ENCODE results near the gene SLC9A6. TPM values are rescaled to one million over a fixed set of nuclear protein-coding genes. Genes with fewer than 3 reads are reported as not detected.
A peak's percentile ranks its signal among the peaks of the same experiment; 100 is the strongest.

The SLC9A6 gene
- total and polyA plus RNA-seq, 9 of the 15 experiments (the other 6 are each of a cell fraction or from before 2014, with no cell fraction given), result 3.7 to 13.9 (median 9.9) TPM

DNA sequence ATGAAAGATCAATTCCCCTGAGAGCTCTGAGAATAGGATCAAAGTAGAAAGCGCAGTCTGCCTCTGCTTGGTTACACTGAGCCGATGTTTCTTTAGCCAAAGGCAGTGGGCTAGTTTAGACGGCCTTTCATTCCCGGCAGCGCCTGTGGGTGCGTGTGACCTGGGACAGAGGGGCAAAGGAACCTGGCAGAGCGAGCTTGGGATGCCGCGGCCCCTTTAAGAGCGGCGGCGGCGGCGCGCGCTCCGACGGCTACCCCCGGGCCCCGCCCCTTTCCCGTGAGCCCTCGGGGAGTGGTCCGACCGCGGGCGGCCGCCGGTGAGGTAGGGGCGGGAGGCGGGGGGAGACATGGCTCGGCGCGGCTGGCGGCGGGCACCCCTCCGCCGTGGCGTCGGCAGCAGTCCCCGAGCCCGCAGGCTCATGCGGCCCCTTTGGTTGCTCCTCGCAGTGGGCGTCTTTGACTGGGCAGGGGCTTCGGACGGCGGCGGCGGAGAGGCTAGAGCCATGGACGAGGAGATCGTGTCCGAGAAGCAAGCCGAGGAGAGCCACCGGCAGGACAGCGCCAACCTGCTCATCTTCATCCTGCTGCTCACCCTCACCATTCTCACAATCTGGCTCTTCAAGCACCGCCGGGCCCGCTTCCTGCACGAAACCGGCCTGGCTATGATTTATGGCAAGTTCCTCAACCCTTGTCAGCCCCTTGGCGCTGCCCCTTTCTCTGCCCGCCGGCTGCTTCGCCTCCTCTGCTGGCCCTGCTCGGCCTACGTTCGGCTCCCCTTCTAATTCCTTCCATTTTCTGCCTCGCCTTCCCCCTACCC, at the start of gene SLC9A6 (continued):
- TF ChIP-seq ILF3 (IDR thresholded peaks at IDR 0.05; ENCODE audit: borderline replicate concordance) (no peak), ZNF584 (CRISPR knock-in tag; IDR thresholded peaks at IDR 0.05; ENCODE audit: low read depth) (no peak), ZNF217 (CRISPR knock-in tag; IDR thresholded peaks at IDR 0.05) (no peak), CHD2 (IDR thresholded peaks at IDR 0.05; ENCODE audit: low read depth, low read length) (no peak), RBM14 (IDR thresholded peaks at IDR 0.05; ENCODE audit: borderline replicate concordance, insufficient read depth, low read depth, low read length) (no peak), TRIM24 (IDR thresholded peaks at IDR 0.05) (no peak), ZNF384 (IDR thresholded peaks at IDR 0.05; ENCODE audit: low read depth, low read length) (no peak), ZNF75A (CRISPR knock-in tag; IDR thresholded peaks at IDR 0.05) (no peak), HOXB6 (CRISPR knock-in tag; IDR thresholded peaks at IDR 0.05; ENCODE audit: borderline replicate concordance) (no peak), HLTF (IDR thresholded peaks at IDR 0.05) (no peak), CREM (IDR thresholded peaks at IDR 0.05; ENCODE audit: low read depth) (no peak), ARID2 (IDR thresholded peaks at IDR 0.05) (no peak), ZNF57 (CRISPR knock-in tag; IDR thresholded peaks at IDR 0.05) (no peak), SREBF1 (IDR thresholded peaks at IDR 0.05; ENCODE audit: borderline replicate concordance, low read depth, low read length) (no peak), CBFA2T3 (IDR thresholded peaks at IDR 0.05) (no peak), NCOA6 (IDR thresholded peaks at IDR 0.05) (peak; percentile 69), ZNF143 (CRISPR knock-in tag; IDR thresholded peaks at IDR 0.05) (no peak)
- TF ChIP-seq, protein P1, sequence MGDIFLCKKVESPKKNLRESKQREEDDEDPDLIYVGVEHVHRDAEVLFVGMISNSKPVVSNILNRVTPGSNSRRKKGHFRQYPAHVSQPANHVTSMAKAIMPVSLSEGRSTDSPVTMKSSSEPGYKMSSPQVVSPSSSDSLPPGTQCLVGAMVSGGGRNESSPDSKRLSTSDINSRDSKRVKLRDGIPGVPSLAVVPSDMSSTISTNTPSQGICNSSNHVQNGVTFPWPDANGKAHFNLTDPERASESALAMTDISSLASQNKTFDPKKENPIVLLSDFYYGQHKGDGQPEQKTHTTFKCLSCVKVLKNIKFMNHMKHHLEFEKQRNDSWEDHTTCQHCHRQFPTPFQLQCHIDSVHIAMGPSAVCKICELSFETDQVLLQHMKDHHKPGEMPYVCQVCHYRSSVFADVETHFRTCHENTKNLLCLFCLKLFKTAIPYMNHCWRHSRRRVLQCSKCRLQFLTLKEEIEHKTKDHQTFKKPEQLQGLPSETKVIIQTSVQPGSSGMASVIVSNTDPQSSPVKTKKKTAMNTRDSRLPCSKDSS (IDR thresholded peaks at IDR 0.05; ENCODE audit: low read depth, partially characterized antibody), result no peak
- TF ChIP-seq, protein P2, sequence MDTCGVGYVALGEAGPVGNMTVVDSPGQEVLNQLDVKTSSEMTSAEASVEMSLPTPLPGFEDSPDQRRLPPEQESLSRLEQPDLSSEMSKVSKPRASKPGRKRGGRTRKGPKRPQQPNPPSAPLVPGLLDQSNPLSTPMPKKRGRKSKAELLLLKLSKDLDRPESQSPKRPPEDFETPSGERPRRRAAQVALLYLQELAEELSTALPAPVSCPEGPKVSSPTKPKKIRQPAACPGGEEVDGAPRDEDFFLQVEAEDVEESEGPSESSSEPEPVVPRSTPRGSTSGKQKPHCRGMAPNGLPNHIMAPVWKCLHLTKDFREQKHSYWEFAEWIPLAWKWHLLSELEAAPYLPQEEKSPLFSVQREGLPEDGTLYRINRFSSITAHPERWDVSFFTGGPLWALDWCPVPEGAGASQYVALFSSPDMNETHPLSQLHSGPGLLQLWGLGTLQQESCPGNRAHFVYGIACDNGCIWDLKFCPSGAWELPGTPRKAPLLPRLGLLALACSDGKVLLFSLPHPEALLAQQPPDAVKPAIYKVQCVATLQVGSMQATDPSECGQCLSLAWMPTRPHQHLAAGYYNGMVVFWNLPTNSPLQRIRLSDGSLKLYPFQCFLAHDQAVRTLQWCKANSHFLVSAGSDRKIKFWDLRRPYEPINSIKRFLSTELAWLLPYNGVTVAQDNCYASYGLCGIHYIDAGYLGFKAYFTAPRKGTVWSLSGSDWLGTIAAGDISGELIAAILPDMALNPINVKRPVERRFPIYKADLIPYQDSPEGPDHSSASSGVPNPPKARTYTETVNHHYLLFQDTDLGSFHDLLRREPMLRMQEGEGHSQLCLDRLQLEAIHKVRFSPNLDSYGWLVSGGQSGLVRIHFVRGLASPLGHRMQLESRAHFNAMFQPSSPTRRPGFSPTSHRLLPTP (IDR thresholded peaks at IDR 0.05; ENCODE audit: borderline replicate concordance, extremely low read depth, insufficient read length), result no peak
- TF ChIP-seq, protein P3, sequence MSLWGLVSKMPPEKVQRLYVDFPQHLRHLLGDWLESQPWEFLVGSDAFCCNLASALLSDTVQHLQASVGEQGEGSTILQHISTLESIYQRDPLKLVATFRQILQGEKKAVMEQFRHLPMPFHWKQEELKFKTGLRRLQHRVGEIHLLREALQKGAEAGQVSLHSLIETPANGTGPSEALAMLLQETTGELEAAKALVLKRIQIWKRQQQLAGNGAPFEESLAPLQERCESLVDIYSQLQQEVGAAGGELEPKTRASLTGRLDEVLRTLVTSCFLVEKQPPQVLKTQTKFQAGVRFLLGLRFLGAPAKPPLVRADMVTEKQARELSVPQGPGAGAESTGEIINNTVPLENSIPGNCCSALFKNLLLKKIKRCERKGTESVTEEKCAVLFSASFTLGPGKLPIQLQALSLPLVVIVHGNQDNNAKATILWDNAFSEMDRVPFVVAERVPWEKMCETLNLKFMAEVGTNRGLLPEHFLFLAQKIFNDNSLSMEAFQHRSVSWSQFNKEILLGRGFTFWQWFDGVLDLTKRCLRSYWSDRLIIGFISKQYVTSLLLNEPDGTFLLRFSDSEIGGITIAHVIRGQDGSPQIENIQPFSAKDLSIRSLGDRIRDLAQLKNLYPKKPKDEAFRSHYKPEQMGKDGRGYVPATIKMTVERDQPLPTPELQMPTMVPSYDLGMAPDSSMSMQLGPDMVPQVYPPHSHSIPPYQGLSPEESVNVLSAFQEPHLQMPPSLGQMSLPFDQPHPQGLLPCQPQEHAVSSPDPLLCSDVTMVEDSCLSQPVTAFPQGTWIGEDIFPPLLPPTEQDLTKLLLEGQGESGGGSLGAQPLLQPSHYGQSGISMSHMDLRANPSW (CRISPR knock-in tag; IDR thresholded peaks at IDR 0.05), result no peak
- TF ChIP-seq, protein P4, sequence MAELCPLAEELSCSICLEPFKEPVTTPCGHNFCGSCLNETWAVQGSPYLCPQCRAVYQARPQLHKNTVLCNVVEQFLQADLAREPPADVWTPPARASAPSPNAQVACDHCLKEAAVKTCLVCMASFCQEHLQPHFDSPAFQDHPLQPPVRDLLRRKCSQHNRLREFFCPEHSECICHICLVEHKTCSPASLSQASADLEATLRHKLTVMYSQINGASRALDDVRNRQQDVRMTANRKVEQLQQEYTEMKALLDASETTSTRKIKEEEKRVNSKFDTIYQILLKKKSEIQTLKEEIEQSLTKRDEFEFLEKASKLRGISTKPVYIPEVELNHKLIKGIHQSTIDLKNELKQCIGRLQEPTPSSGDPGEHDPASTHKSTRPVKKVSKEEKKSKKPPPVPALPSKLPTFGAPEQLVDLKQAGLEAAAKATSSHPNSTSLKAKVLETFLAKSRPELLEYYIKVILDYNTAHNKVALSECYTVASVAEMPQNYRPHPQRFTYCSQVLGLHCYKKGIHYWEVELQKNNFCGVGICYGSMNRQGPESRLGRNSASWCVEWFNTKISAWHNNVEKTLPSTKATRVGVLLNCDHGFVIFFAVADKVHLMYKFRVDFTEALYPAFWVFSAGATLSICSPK (IDR thresholded peaks at IDR 0.05; ENCODE audit: borderline replicate concordance), result no peak

All from K562 (cell line).